CD4-positive, alpha-beta T cell treated with Interleukin-10 for 1 hour (primary cell): ENCODE results near the gene CDH4.
"Not testable (repeated sequence)": the region's sequence is repeated elsewhere in the genome, so short reads cannot be mapped to it uniquely, and the experiment has no call there.

Source experiments
- DNase-seq: peaks from one replicate; pipeline ENCODE4 v3.0.0-alpha.2; 2020

The CDH4 gene

DNA sequence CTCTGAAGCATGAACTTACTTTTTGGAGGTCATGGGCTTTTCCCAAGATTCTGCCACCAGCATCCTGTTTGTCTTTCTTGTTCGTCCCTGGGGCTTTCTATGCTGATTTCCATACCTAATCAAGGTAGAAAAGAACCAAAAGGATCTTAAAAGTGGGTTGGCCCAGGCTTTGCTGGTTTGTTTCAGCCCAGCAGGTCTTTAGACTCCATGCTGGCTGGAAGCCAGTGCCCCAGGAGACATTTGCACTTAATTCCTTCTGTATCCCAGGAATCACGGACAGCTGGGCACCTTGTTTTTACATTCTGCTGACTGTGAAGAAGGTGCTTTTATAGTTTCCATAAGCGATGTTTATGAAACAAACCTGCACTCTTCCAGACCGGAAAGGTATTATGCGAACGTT, 195.9 kb downstream of the CDH4 start:
- no peak for DNase-seq

DNA sequence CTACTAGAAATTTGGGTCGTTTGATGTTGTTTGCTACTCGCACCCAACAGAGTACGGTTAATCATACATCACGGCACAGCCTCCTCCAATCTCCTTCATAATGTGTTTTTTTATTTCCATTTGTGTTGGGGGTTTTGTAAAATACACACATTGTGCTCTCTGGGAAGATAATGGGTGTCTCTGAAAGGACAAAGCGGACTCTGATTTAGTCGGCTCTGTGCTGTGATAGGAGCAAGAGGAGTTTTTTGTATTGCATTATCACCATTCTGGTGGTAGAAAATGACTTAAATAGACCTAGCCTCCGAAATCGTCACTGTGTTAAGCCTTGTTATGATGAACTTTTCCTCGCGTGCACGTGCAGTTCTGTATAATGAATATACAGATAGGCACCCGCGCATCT, 196.3 kb downstream of the CDH4 start:
- DNase-seq, result no peak

DNA sequence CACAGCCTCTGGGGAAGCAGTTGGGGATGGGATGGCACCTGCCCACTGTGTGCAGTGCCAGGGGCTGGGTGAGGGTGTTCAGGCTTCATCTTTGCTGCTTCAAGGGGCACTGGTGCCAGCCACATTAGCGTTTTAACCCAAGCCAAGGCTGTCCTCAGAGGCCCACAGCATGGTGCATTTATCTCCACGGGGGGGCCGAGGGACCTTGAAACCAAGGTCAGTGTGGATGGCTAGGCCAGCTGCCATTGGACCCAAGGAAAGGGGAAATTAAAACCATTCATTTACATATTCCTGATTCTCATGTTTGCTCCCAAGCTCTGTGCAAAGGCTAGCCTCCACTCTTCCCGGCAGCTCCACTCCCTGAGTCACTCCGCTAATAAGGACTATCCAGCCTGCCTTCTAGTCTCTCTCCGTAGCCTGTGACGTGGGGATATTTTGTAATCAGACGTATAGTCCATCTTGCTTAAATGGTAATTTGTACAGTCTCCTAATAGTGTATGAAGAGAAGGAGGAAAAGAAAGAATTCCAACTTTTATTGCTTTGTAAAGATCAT, 197.1 kb downstream of the CDH4 start:
- DNase-seq, result no peak

DNA sequence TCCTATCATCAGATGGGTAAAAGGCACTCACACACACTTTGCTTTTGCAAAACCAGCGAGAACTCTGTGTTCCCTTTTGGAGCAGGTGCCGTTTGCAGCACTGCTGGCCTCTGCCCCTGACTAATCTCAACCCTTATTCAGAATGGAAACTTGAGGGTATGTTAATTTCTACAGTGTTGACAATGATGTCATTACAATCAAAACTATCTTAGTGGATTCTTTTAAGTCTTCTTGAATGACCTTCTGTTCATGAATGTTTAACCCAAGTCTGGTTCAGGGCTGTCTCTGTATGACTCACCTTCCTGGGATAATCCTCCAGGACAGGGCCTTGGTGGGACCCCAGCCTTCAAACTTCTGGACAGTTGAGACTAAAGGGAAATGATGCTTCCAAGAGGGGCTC, 197.9 kb downstream of the CDH4 start:
- no peak for DNase-seq

DNA sequence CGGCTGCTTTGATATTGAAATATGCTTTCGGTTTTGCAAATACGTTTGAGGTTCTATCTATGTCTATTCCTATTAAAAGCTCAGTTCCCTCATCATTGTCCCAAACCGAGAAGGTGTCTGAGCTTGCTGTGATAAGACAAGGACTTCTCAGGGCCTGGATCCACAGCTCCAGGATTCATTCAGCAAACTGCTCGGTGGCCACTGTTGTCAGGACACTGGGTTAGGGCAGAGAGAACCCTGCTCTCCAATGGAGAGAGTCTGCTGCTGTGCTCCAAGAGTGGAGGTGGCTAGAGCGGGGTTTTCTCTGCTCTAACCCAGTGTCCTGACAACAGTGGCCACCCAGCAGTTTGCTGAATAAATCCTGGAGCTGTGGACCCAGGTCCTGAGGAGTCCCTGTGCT, 198.5 kb downstream of the CDH4 start:
- DNase-seq, result no peak

DNA sequence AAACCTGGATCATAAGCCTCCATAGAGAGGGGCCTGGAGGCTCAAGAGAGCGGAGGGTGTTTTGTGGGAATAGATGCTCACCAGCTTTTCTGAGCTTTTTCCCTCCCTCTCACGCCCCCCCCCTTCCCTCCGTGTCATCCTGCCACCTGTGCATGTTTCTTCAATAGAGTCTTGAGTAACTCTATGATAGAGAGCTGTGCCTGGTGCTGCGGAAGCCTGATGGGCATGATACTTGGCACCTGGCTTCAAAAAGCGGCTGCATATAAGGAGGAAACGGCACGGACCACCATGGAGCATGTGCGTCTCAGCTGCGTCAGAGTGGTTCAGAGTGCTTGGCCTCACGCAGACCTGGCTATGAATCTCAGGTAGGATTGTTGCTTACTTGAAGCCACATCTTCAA, 198.9 kb downstream of the CDH4 start:
- DNase-seq, result no peak

DNA sequence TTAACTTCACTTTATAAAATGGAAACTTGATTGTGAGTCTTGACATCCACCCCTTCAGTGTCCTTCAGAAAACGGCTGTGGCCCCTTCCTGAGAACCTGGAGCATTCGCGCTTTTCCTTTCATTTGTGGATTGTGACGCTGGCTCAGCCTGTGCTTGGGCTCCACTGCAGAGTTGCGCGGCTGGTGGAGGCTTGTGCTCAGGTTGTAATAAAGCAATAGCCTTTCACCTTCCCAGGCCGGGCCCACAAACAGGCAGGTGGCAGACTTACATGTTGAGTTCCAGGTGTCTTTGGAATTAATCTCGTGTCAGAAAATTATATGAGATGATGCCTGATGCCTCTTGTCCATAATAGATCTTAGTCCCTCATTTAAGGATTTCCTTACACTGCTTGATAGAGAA, 199.9 kb downstream of the CDH4 start:
- DNase-seq, result no peak

DNA sequence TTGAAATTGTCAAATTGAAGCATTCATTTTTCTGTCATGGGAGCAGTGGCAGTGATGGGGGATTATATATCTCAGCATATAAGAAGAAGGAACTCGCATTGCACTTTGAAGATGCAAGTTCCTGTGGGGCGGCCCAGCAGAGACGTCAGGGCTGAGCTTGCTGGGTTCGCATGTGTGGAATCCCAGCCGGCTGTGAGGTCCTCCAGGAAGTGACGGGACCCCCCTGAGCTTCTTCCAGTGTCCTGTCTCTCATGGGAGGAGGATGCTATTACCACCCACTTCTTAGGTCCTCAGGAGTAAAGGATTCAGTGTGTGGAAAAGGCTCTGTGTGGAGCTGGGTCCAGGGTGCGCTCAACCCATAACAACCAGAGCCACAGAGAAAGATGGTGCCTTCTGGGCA, 201.2 kb downstream of the CDH4 start:
- DNase-seq, result no peak

DNA sequence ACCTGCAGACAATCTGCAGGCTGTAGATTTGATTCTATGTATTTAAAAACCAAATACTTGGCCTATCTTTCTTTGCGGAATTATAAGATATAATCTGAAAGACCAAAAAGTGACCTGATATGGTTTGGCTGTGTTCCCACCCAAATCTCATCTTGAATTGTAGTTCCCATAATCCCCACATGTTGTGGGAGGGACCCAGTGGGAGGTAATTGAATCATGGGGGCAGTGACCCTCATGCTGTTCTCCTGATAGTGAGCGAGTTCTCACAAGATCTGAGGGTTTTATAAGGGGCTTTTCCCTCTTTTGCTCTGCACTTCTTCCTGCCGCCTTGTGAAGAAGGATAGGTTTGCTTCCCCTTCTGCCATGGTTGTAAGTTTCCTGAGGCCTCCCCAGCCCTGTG, 201.6 kb downstream of the CDH4 start:
- DNase-seq, result not testable (repeated sequence)

DNA sequence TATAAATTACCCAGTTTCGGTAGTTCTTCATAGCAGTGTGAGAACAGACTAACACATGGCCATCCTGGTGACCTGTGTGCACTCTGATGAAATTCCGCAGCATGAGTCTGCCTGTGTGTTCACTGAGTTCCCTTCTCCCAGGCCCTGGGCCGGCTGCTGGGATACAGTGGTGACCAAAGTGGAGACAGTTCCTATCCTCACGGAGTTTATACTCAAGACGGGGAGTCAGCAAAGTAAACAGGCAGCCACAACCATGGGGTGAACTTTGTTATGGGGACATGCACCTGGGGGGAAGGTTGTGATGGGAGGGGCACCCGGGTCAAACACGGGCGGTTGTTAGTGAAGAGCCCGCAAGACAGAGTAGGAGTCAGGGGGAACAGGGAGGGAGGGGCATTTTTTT, 202.0 kb downstream of the CDH4 start:
- DNase-seq, result no peak

DNA sequence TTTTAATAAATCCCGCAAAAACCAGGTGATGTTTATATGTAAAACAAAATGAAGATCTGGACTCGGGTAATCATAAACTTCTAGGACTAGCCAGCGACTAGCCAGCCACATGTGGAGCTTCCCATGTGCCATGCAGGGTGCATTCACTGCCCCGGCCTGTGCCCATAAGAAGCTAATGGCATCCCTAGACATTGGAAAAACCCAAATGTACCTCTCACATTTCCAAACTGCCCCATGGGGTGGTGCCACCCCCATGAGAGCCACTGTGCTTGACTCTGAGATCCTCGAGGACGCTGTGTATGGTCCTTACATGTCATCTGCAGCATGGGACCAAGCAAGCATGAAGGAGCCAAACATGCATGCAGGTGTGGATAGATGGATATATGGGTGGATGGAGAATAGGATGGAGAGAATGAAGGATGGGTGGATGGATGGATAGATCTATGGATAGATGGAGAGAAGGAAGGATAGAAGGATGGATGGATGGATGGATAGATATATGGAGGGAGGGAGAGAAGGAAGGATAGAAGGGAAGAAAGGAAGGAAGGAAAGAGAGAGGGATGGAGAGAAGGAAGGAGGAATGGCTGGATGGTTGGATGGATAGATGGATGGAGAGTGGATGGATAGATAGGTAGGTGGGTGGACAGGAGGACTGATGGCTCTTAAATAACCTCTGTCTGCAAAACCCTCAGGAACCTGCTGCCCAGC, 203.6 kb downstream of the CDH4 start:
- DNase-seq, result no peak

DNA sequence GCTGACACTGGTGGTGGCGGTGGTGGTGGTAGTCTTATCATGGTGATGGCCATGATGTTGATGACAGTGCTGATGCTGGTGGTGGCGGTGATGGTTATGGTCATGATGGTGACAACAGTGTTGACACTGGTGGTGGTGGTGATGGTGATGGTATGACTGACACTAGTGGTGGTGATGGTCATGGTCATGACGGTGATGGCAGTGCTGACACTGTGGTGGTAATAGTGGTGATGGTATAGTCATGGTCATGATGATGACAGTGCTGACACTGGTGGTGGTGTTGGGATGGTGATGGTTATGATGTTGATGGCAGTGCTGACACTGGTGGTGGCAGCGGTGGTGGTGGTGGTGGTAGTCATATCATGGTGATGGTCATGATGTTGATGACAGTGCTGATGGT, 205.7 kb downstream of the CDH4 start:
- DNase-seq, result no peak

DNA sequence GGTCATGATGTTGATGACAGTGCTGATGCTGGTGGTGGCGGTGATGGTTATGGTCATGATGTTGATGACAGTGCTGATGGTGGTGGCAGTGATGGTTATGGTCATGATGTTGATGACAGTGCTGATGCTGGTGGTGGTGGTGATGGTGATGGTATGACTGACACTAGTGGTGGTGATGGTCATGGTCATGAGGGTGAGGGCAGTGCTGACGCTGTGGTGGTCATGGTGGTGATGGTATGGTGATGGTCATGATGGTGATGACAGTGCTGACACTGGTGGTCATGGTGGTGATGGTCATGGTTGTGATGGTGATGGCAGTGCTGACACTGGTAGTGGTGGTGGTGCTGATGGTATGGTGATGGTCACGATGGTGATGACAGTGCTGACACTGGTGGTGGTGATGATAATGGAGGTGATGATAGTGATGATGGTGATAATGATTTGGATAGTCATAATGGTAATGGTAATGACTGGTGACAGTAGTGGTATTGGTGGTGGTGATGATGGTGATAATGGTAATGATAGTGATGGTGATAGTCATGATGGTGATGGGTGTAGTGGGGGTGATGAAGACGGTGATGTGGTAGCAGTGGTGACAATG, 206.2 kb downstream of the CDH4 start:
- no peak for DNase-seq

DNA sequence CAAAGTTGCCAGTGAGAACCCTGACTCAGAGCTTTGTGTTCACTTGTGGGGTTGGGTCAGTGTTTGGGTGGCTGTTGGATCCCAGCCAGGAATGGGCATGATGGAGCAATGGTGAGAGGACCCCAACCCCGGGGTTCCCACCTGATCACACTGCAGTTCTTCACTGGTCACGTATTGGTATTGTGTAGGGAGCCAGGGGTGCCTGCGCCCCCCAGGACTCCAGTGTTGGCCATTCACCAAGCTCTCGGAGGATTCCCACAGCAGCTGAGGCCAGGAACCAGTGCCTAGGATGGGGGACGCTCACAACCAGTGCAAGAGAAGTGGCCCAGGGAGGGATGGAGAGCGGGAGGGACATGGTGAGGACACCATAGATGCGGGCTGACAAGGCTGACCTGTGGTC, 207.2 kb downstream of the CDH4 start:
- DNase-seq, result no peak

DNA sequence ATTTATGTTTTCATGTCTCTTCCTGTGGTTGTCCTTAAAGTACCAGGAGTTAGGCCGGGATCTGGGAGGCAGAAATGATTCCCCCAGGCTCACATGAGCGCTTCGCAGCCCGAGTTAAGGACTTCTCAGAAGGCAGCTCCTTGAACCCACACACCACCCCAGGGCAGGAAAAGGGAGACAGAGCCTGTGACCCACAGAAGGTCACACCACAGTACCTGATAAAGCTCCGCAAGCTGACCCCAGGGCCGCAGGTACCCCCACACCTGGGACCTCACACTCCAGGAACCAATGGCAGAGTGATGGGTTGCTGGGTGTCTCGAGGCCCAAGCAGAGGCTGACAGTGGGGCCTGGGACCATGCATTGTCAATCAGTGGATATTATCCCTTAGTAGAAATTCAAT, 207.6 kb downstream of the CDH4 start:
- DNase-seq, result no peak

DNA sequence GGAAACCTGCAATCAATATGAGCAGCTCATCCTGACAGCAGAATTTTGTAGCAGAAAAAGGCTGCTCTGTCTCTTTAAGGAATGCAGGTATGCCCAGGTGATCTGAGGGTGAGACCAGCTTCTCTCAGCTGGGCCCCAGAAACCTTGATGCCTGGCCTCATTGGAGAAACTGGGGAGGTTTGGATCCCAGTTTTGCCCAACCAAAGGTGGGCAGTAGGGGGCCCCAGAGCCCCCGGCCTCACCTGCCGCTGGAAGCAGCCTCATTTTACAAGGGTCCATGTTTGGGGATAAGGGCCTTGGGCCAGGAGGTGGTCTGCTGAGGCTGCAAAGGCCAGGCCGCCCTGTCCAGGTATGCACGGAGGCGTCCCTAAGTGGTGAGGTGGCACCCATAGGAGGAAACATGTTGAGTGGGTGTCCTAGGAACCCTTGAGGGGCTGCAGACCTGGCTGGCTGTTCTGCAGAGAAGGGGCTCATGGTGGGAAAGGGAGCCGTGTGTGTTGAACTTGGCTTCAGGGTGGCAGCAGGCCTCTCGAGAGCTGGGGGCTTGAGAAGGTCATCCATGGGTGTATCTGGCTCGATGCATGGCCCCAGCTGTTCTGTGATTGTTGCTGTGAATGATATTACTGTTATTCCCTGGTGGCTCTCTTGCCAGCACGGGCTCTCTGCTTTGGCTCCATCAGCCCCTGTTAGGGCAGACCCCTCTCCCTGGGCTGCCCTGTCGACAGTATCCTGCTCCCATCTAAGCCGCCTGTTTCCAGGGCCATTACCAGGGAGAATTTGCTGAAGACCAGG, 208.4 kb downstream of the CDH4 start:
- no peak for DNase-seq

DNA sequence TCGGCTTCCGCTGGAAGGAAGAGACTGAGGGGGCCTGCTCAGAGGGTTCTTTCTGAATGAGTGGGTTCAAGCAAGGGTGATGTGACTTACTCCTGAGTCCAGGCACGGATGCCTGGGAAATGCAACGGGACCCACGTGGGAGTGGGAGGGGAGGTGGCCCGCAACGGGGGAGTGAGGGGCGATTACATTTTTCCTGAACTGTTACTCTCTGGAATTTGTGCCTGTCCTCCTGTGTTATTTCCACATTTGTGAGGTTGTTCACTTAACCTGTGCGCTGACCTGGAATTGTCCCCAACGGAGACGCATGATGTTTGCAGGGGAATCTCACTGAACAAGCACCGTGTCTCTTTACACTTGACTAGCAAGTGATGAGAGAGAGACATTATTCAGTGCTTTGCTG, 209.4 kb downstream of the CDH4 start:
- no peak for DNase-seq

DNA sequence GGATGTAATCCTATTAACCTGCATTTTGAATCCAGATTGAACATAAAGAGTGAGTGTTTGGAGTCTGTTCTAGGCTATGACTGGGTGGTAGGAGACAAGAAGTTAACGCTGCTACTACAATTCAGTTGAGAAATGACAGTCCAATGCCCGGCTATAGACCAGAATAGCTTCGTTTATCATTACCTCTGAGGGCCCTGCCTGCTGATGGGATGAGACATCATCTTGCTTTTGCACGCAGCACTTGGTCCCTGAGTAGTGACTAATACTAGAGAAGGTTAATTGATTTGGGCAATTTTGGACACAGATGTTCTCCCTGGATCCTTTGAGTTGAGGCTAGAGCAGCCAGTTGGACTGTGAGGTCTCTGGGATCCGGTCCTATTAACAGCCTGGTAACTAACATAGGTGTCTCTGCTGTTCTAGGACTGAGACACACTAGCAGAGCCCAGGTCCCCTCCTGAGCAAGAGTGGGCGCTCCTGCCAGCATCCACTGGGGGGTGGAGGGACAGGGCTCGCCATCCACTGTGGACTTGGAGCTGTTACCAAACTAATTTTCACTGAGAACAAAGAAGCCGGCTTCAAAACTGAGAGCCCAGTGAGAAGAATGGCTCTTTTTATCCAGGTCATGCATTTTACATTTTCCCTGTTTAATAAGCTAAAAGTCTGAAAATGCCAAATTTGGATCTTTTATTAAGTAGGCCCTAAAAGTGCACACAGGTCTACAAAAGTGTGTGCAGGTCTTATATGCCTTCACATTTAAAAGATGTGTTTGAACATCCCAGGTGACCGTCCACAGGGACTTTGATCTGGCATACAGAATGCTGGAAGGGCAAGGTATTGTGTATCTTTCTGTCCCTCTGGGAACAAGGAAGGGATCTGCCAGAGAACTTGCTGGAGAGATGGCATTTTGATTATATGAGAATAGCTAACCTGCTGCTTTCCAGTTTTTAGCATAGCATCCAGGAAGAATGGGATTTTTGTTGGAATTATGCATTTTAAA, 212.5 kb downstream of the CDH4 start:
- DNase-seq, result no peak

DNA sequence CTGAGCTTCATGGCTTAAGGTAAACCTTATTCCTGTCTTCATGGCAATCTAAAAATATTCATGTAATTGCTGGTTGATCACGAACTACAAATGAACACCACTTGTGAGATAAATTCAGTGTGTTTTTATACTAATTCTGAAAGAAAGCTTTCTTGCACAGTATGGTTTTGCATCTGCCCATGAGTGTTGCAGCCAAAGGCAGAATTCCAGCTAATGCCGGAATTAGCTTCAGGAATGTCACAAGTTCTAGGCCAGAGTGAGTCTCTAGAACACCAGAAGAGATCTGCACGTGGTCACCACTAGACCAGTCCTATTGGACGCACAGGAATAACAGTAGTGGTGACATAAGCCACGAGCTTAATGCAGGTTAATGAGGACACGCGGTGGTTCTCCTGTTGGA, 223.7 kb downstream of the CDH4 start:
- no peak for DNase-seq

DNA sequence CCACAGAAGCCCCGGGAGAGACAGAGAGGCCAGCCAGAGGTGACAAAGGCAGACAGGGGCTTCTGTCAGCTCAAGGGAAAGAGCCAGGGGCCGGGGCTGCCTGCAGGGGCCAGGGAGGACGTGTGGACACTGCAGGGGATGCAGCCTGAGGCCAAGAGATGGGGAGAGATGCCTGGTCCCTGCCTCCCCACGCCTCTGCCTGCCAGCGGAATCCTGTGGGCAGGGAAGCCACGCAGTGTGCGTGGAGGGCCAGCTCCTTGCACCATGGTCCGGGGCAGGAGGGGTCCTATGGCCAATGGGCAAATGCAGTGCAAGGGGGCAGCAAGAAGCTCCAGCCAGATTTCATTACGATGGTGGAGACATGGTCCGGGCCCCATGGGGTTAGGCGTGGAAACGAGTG, 224.9 kb downstream of the CDH4 start:
- DNase-seq, result no peak

DNA sequence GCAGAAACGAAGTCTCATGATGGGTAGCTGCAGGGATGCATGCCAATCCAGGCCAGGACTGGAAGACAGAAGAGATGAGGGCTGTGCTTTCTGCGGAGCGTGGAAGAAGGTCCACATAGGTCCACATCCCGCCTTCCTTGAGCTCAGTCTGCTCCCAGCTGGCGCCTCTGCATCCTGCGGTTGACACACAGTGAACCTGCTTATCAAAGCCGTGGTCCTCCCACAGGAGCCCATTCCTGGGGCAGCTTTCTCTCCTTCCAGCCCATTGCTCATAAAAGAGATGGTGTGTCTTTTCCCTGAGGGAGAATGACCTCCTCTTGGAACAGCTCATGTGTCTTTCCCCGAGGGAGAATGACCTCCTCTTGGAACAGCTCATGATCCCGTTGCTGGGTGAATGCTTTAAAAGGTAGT, 225.4 kb downstream of the CDH4 start:
- DNase-seq, result no peak

DNA sequence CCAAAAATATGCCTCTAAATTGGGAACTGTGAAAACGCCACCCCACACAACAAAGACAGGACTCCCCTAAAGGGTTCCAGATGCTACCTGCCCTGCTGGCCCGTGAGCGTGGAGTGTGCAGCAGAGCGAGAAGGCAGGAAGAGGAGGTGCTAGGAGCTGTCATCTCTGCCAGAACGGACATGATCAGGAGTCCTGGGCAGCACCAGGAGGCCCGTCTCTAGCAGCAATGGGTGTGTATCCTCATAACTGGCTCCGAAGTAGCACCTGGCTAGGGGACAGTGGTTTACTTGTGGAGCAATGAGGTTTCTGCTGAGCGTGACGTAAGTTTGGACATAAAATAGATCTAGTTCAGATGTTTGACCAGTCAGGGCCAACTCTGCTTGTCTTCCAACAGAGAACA, 226.0 kb downstream of the CDH4 start:
- no peak for DNase-seq
